H1 (cell line): ENCODE results near the gene TACR3. TPM values are rescaled to one million over a fixed set of nuclear protein-coding genes. Genes with fewer than 3 reads are reported as not detected.

Experiments used
- ATF2 ChIP-seq: IDR thresholded peaks from 2 replicates; pipeline ENCODE4 v1.6.1; 2012; ENCODE audit warnings: low read length, inconsistent platforms
- EGR1 ChIP-seq: IDR thresholded peaks from 2 replicates; pipeline ENCODE4 v1.6.1; 2011; ENCODE audit warnings: low read depth, low read length, borderline replicate concordance
- SP1 ChIP-seq: IDR thresholded peaks from 2 replicates; pipeline ENCODE4 v1.6.1; 2011; ENCODE audit warnings: low read depth, low read length
- polyA plus RNA-seq, 7 experiments: library from polyadenylated mRNA; depleted of rRNA in 3 of 7; stranded (reverse) in 5 of 7; unstranded in 2 of 7; fragments of >200 nt in 5 of 7; fragments of 200-250 nt in 2 of 7; gene quantifications; 1 replicate in 5 of 7; 2 replicates in 1 of 7; 4 replicates in 1 of 7; pipeline versions ENCODE4 v1.2.1 to v1.2.3, GENCODE V29; 2011 to 2013; ENCODE audit warnings: missing spikeins in 2 of 7, mixed read lengths in 2 of 7
- total RNA-seq: library from RNA; stranded (reverse); fragmentation: NEBNext Ultra II Directional; extraction: Animal tissue kit (Norgen Biotek cat#: 25700); gene quantifications from 2 replicates; pipeline ENCODE4 v1.2.1, GENCODE V29; 2021

The TACR3 gene
- total and polyA plus RNA-seq, 2 of the 8 experiments (the other 6 are each of a cell fraction or from before 2014, with no cell fraction given) = 0.30 to 2.3 TPM

GRCh38 chr4:103692615-103693014 lies 27.2 kb downstream of the TACR3 start (continued):
- no peak for TF ChIP-seq ATF2
- no peak for TF ChIP-seq EGR1
- no peak for TF ChIP-seq SP1
